GM18519 (cell line): ENCODE measurements around the gene TSR2.

Experiments
- ATAC-seq: cut with Tn5 transposase; IDR thresholded peaks from one replicate; pipeline ENCODE4 v1.9.1; 2021; ENCODE audit warnings: mild to moderate bottlenecking, moderate library complexity; ENCODE audit not compliant: unreplicated experiment, low FRiP score

Gene TSR2

GRCh38 chrX:54439960-54440871 lies at the start of gene TSR2:
TSR2 (plus strand) TSS chrX:54440404; CDS start chrX:54440422, 18 bp downstream.
- peak; percentile 82 for ATAC-seq

- no peak for ATAC-seq
Observed at GRCh38 chrX:54397113-54397512, 43.1 kb upstream of the TSR2 start.

- no peak for ATAC-seq
Observed at GRCh38 chrX:54407266-54407665, 32.9 kb upstream of the TSR2 start.

- no peak for ATAC-seq
Observed at GRCh38 chrX:54411732-54412131, 28.5 kb upstream of the TSR2 start.

GRCh38 chrX:54413753-54414152 lies 26.5 kb upstream of the TSR2 start:
- no peak for ATAC-seq

- no peak for ATAC-seq
Observed at GRCh38 chrX:54415534-54416350, 24.5 kb upstream of the TSR2 start.

GRCh38 chrX:54416965-54417364 lies 23.2 kb upstream of the TSR2 start:
- no peak for ATAC-seq

- ATAC-seq: no peak
Observed at GRCh38 chrX:54419559-54420302, 20.5 kb upstream of the TSR2 start.

GRCh38 chrX:54422168-54422567 lies 18.0 kb upstream of the TSR2 start:
- no peak for ATAC-seq

GRCh38 chrX:54423161-54423888 lies 16.9 kb upstream of the TSR2 start:
- ATAC-seq: no peak

GRCh38 chrX:54427837-54428424 lies 12.3 kb upstream of the TSR2 start:
- no peak for ATAC-seq

GRCh38 chrX:54430519-54430918 lies 9.7 kb upstream of the TSR2 start:
- ATAC-seq: no peak

GRCh38 chrX:54435121-54435520 lies 5.1 kb upstream of the TSR2 start:
- ATAC-seq: no peak

GRCh38 chrX:54442790-54443189 lies 2.6 kb downstream of the TSR2 start:
- ATAC-seq: no peak

- ATAC-seq: no peak
Observed at GRCh38 chrX:54444752-54445151, 4.5 kb downstream of the TSR2 start.

GRCh38 chrX:54446084-54446483 lies 5.9 kb downstream of the TSR2 start:
- ATAC-seq: no peak

- no peak for ATAC-seq
Observed at GRCh38 chrX:54447461-54447860, 7.3 kb downstream of the TSR2 start.

GRCh38 chrX:54449929-54450328 lies 9.7 kb downstream of the TSR2 start:
- no peak for ATAC-seq

- no peak for ATAC-seq
Observed at GRCh38 chrX:54452920-54453319, 12.7 kb downstream of the TSR2 start.
